IMR-90 (cell line): ENCODE measurements around the gene PATL2. TPM values are rescaled to one million over a fixed set of nuclear protein-coding genes. Genes with fewer than 3 reads are reported as not detected.

Source experiments
- ATAC-seq: fragments of 200-7000 bp; cut with Tn5 transposase; 2 replicates; pipeline ENCODE4 v1.9.1; 2020; ENCODE audit warnings: low read depth, mild to moderate bottlenecking, moderate library complexity
- BruUV-seq: library from RNA; stranded (reverse); fragments of 400-500 nt; replicated peaks from 2 replicates; lab custom pipeline; 2021; lab: Mats Ljungman, UMichigan
- CTCF ChIA-PET: fragments of 300-600 bp; formaldehyde crosslinking; extraction: SDS; loops from one replicate; lab custom pipeline; 2021; ENCODE audit warnings: antibody characterized with exemption; lab: Yijun Ruan, JAX
- POLR2A ChIA-PET: fragments of 300-600 bp; sonication (Branson Sonifier 250); formaldehyde crosslinking; loops from one replicate; lab custom pipeline; 2022; ENCODE audit warnings: antibody characterized with exemption; ENCODE audit not compliant: unreplicated experiment; lab: Charles Lee
- DNase-seq: peaks from one replicate; pipeline ENCODE4 v3.0.0; 2013
- H2AFZ ChIP-seq: replicated peaks from 2 replicates; pipeline ENCODE3; 2013; ENCODE audit warnings: low read length, mild to moderate bottlenecking; ENCODE audit not compliant: poor library complexity
- H2AK5ac ChIP-seq: 2 replicates; pipeline ENCODE4 v1.6.1; 2013; ENCODE audit warnings: low read depth, low read length, inconsistent platforms
- H2AK9ac ChIP-seq: replicated peaks from 2 replicates; pipeline ENCODE3; 2013; ENCODE audit warnings: mild to moderate bottlenecking, low read depth, low read length, moderate library complexity; ENCODE audit not compliant: poor library complexity
- H2BK120ac ChIP-seq: 2 replicates; pipeline ENCODE4 v1.6.1; 2013; ENCODE audit warnings: low read depth, low read length, inconsistent platforms
- H2BK15ac ChIP-seq: 3 replicates; pipeline ENCODE4 v1.6.1; 2013; ENCODE audit warnings: low read depth, low read length, inconsistent platforms
- H2BK20ac ChIP-seq: 2 replicates; pipeline ENCODE4 v1.6.1; 2013; ENCODE audit warnings: low read depth, mild to moderate bottlenecking, inconsistent platforms, low read length, moderate library complexity
- H2BK5ac ChIP-seq: 2 replicates; pipeline ENCODE4 v1.6.1; 2013; ENCODE audit warnings: mild to moderate bottlenecking, low read depth, low read length, inconsistent platforms; ENCODE audit not compliant: poor library complexity, severe bottlenecking
- H3K14ac ChIP-seq: replicated peaks from 2 replicates; pipeline ENCODE4 v1.6.1; 2013; ENCODE audit warnings: low read depth, low read length, inconsistent platforms
- H3K18ac ChIP-seq: 2 replicates; pipeline ENCODE4 v1.6.1; 2013; ENCODE audit warnings: low read depth, low read length, control low read depth
- H3K23ac ChIP-seq: 2 replicates; pipeline ENCODE4 v1.6.1; 2013; ENCODE audit warnings: low read depth, low read length, inconsistent platforms
- H3K27ac ChIP-seq: 2 replicates; pipeline ENCODE4 v1.5.1; 2013; ENCODE audit warnings: mild to moderate bottlenecking, control low read depth, low read length; ENCODE audit not compliant: insufficient read depth
- H3K27me3 ChIP-seq: 2 replicates; pipeline ENCODE4 v1.6.1; 2013; ENCODE audit warnings: low read length; ENCODE audit not compliant: control insufficient read depth, insufficient read depth
- H3K36me3 ChIP-seq: 2 replicates; pipeline ENCODE4 v1.6.1; 2013; ENCODE audit warnings: low read length, mixed read lengths; ENCODE audit not compliant: control insufficient read depth, insufficient read depth
- H3K4ac ChIP-seq: 2 replicates; pipeline ENCODE4 v1.6.1; 2013; ENCODE audit warnings: low read depth, low read length, inconsistent platforms
- H3K4me1 ChIP-seq: 2 replicates; pipeline ENCODE4 v1.6.1; 2013; ENCODE audit warnings: low read length, mixed read lengths; ENCODE audit not compliant: control insufficient read depth, insufficient read depth
- H3K4me2 ChIP-seq: 2 replicates; pipeline ENCODE4 v1.6.1; 2013; ENCODE audit warnings: low read depth, mild to moderate bottlenecking, control low read depth, low read length, moderate library complexity
- H3K4me3 ChIP-seq: 2 replicates; pipeline ENCODE4 v1.5.1; 2013; ENCODE audit warnings: low read depth, mild to moderate bottlenecking, control low read depth, low read length, moderate library complexity; ENCODE audit not compliant: insufficient read depth
- H3K56ac ChIP-seq: 2 replicates; pipeline ENCODE4 v1.6.1; 2013; ENCODE audit warnings: low read length, inconsistent platforms; ENCODE audit not compliant: insufficient read depth; ENCODE audit errors: extremely low read depth
- H3K79me1 ChIP-seq, 2 experiments: 2 replicates each; pipeline ENCODE4 v1.6.1; 2013; ENCODE audit warnings: low read length in 2 of 2, inconsistent platforms in 1 of 2, low read depth in 1 of 2
- H3K9ac ChIP-seq: 2 replicates; pipeline ENCODE4 v1.6.1; 2013; ENCODE audit warnings: low read depth, low read length, control low read depth
- H3K9me1 ChIP-seq: 2 replicates; pipeline ENCODE4 v1.6.1; 2013; ENCODE audit warnings: low read length, inconsistent platforms; ENCODE audit not compliant: insufficient read depth
- H3K9me3 ChIP-seq: 2 replicates; pipeline ENCODE4 v1.6.1; 2013; ENCODE audit warnings: low read length; ENCODE audit not compliant: control insufficient read depth, insufficient read depth
- H4K20me1 ChIP-seq: 2 replicates; pipeline ENCODE4 v1.6.1; 2013; ENCODE audit warnings: low read length, inconsistent platforms; ENCODE audit not compliant: insufficient read depth
- H4K5ac ChIP-seq: 2 replicates; pipeline ENCODE4 v1.6.1; 2013; ENCODE audit warnings: mild to moderate bottlenecking, low read depth, low read length, control low read depth
- H4K8ac ChIP-seq, 2 experiments: 2 replicates each; pipeline ENCODE4 v1.6.1; 2013; ENCODE audit warnings: low read depth in 2 of 2, low read length in 2 of 2, control low read depth in 1 of 2, inconsistent platforms in 1 of 2
- H4K91ac ChIP-seq: 2 replicates; pipeline ENCODE4 v1.6.1; 2013; ENCODE audit warnings: low read depth, low read length, inconsistent platforms; ENCODE audit not compliant: insufficient read depth
- ELK1 ChIP-seq: fragments of 150-350 bp; IDR thresholded peaks from 2 replicates; pipeline ENCODE4 v1.6.1; 2016; ENCODE audit warnings: low read depth, mild to moderate bottlenecking, low read length, moderate library complexity, borderline replicate concordance
- MXI1 ChIP-seq: IDR thresholded peaks from 2 replicates; pipeline ENCODE4 v1.6.1; 2012; ENCODE audit warnings: low read depth, mild to moderate bottlenecking, low read length, moderate library complexity, borderline replicate concordance
- RCOR1 ChIP-seq: IDR thresholded peaks from 2 replicates; pipeline ENCODE4 v1.6.1; 2012; ENCODE audit warnings: mild to moderate bottlenecking, low read length, improper control_type of control experiment; ENCODE audit not compliant: insufficient replicate concordance
- WGBS, 2 experiments: methylation state at CpG; one replicate each; pipeline versions ENCODE4 v1.1.5 to v1.1.7; 2013; ENCODE audit warnings: missing lambda C conversion rate in 2 of 2; ENCODE audit not compliant: insufficient read length in 1 of 2; ENCODE audit errors: extremely low coverage in 2 of 2; 5-methylcytosine and 5-hydroxymethylcytosine counted together
- dilution Hi-C: fragments of 300-500 bp; cut with HindIII; formaldehyde crosslinking; loops from one replicate; pipeline ENCODE4 v1.14.3; 2018; ENCODE audit warnings: low sequenced_read_pairs; ENCODE audit not compliant: unreplicated experiment
- in situ Hi-C: fragments of 300-500 bp; cut with MboI; formaldehyde crosslinking; loops from 3 replicates; pipeline ENCODE4 v1.14.3; 2019; ENCODE audit warnings: low sequenced_read_pairs, inconsistent platforms, mixed read lengths
- intact Hi-C: fragments of 100-400 bp; cut with micrococcal nuclease; formaldehyde crosslinking; loops from 2 replicates; pipeline ENCODE4 v1.10.0; 2022
- polyA plus RNA-seq, 3 experiments: library from polyadenylated mRNA; depleted of rRNA; stranded (reverse); fragments of >200 nt; gene quantifications; 2 replicates each; pipeline ENCODE4 v1.2.3, GENCODE V29; 2012; ENCODE audit warnings: low replicate concordance in 1 of 3
- total RNA-seq: library from RNA; depleted of rRNA; stranded (reverse); fragments of >200 nt; gene quantifications from 2 replicates; pipeline ENCODE4 v1.2.3, GENCODE V29; 2012

The PATL2 gene
- total and polyA plus RNA-seq, 2 of the 4 experiments (the other 2 are of a cell fraction) = 0.10 TPM; not detected in 1

- POLR2A ChIA-PET = no interaction called here
- Histone ChIP-seq H4K5ac (no peak overlapping the region), H3K14ac (no peak overlapping the region), H3K79me1 (peaks cover 6 to 7% of the 10 kb centered on the region in 2 experiments; a peak in 2 of 4 replicates), H2BK5ac (no peak overlapping the region), H3K4ac (no peak overlapping the region), H2AK5ac (no peak overlapping the region), H3K9me1 (no peaks in the 10 kb centered on the region; the same call in 1 of the 2 replicates), H3K23ac (no peak overlapping the region), H2AK9ac (no peak overlapping the region), H2BK20ac (no peak overlapping the region), H3K4me3 (no peak overlapping the region), H3K9me3 (no peaks in the 10 kb centered on the region), H4K8ac (no peak overlapping the region), H3K4me2 (no peak overlapping the region), H2BK15ac (no peak overlapping the region), H2BK120ac (no peak overlapping the region), H4K91ac (no peak overlapping the region), H2AFZ (no peak overlapping the region), H3K4me1 (no peaks in the 10 kb centered on the region), H4K20me1 (peaks cover 3% of the 10 kb centered on the region), H3K18ac (no peak overlapping the region), H3K27ac (no peak overlapping the region), H3K36me3 (no peaks in the 10 kb centered on the region), H3K56ac (no peak overlapping the region), H3K27me3 (no peaks in the 10 kb centered on the region), H3K9ac (no peak overlapping the region)
- no CpG with 5 or more reads among the region's 2 CpGs for WGBS, 2 experiments
- in situ Hi-C loops = no loop called here
- DNase-seq (no peak), ATAC-seq (no peak)
- BruUV-seq = no TSS peak
- dilution Hi-C loops = no loop called here
- intact Hi-C loops = no loop called here
- TF ChIP-seq RCOR1 = no peak
- TF ChIP-seq MXI1 = no peak
- no peak for TF ChIP-seq ELK1
- CTCF ChIA-PET = no interaction called here
These were observed 4.0 kb downstream of the PATL2 start for GRCh38 chr15:44706946-44707636.
